Esophagus squamous epithelium (tissue), 4 donors: Measurements from ENCODE around the gene PLEKHG3.

Source experiments
- CTCF ChIP-seq, 6 experiments: fragments of 450-650 bp in 4 of 6; fragments of 200-600 bp in 2 of 6; sonication (generic) in 2 of 6; IDR thresholded peaks; one replicate each; pipeline ENCODE4 v1.5.1; 2016 to 2019; ENCODE audit warnings: antibody characterized with exemption in 6 of 6, mild to moderate bottlenecking in 4 of 6, moderate library complexity in 4 of 6
- POLR2A ChIP-seq, 4 donors: fragments of 450-650 bp; IDR thresholded peaks; one replicate each; pipeline ENCODE4 v1.6.1; 2017; ENCODE audit warnings: antibody characterized with exemption in 4 of 4, mild to moderate bottlenecking in 4 of 4, moderate library complexity in 3 of 4

GRCh38 chr14:64763801-64764621, 59.8 kb downstream of the PLEKHG3 start:
- TF ChIP-seq POLR2A (IDR thresholded peaks at IDR 0.05) (no peak), CTCF (IDR thresholded peaks at IDR 0.05) (no peak)
